OCI-LY3 (cell line): ENCODE measurements around the gene MGST1.

ENCODE experiments used
- EZH2phosphoT487 ChIP-seq: fragments of 200-600 bp; shearing (Covaris generic); IDR thresholded peaks from 2 replicates; pipeline ENCODE4 v1.6.1; 2018; ENCODE audit warnings: antibody characterized with exemption, mixed run types, low read depth
- TF ChIP-seq, protein P1 (sequence below): fragments of 200-600, 300-600 bp; sonication (generic); IDR thresholded peaks from 2 replicates; pipeline ENCODE4 v1.5.1; 2014; ENCODE audit warnings: antibody characterized with exemption, low read length, low read depth

DNA sequence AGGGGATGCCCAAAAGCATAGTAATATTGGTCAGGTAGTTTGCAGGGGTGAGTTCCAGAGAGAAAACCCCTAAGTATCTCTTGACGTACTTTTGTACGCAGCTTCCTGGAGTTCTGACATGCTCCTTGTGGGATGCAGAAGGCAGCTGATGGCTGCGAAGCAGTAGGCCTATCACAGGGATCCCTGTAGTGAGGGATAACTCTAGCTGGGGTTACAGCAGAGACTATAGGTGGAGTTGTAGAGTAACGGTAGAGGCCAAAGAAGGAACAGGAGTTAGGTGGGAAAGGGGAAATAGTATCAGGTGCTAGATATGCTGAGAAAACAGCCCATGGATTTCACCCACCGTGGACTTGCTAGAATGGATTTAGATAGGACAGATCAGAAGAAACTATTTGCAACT lies 37.3 kb downstream of the MGST1 start:
- TF ChIP-seq, protein P1, sequence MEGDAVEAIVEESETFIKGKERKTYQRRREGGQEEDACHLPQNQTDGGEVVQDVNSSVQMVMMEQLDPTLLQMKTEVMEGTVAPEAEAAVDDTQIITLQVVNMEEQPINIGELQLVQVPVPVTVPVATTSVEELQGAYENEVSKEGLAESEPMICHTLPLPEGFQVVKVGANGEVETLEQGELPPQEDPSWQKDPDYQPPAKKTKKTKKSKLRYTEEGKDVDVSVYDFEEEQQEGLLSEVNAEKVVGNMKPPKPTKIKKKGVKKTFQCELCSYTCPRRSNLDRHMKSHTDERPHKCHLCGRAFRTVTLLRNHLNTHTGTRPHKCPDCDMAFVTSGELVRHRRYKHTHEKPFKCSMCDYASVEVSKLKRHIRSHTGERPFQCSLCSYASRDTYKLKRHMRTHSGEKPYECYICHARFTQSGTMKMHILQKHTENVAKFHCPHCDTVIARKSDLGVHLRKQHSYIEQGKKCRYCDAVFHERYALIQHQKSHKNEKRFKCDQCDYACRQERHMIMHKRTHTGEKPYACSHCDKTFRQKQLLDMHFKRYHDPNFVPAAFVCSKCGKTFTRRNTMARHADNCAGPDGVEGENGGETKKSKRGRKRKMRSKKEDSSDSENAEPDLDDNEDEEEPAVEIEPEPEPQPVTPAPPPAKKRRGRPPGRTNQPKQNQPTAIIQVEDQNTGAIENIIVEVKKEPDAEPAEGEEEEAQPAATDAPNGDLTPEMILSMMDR = no peak
- TF ChIP-seq EZH2phosphoT487 = no peak
